ENCODE data around the gene TMEM263.
"Not testable (repeated sequence)": the region's sequence is repeated elsewhere in the genome, so short reads cannot be mapped to it uniquely, and the experiment has no call there.

TMEM263 gene

GRCh38 chr12:106987846-106988245 lies 32.1 kb downstream of the TMEM263 start:
- DNase-seq: no peak

- DNase-seq: no peak
These were observed 39.0 kb downstream of the TMEM263 start for GRCh38 chr12:106994579-106995220.

GRCh38 chr12:106996102-106996501 lies 40.4 kb downstream of the TMEM263 start:
- DNase-seq: not testable (repeated sequence)

- DNase-seq: no peak
These were observed 42.2 kb downstream of the TMEM263 start for GRCh38 chr12:106997916-106998315.

- DNase-seq: no peak
These were observed 43.7 kb downstream of the TMEM263 start for GRCh38 chr12:106999446-106999845.

- DNase-seq: not testable (repeated sequence)
These were observed 47.0 kb downstream of the TMEM263 start for GRCh38 chr12:107002665-107003064.

GRCh38 chr12:107007411-107007810 lies 51.7 kb downstream of the TMEM263 start:
- DNase-seq: no peak

GRCh38 chr12:107011519-107011918 lies 55.8 kb downstream of the TMEM263 start:
- no peak for DNase-seq

GRCh38 chr12:107012736-107013425 lies 57.2 kb downstream of the TMEM263 start:
- no peak for DNase-seq

GRCh38 chr12:107014055-107014454 lies 58.3 kb downstream of the TMEM263 start:
- no peak for DNase-seq

- no peak for DNase-seq
These were observed 61.3 kb downstream of the TMEM263 start for GRCh38 chr12:107017042-107017441.

- no peak for DNase-seq
These were observed 63.8 kb downstream of the TMEM263 start for GRCh38 chr12:107019546-107019945.
